T47D (cell line): ENCODE results near the gene TOP3A.

Experiments used
- DNase-seq, 2 experiments: peaks; one replicate each; pipeline versions ENCODE4 v3.0.0 to v3.0.0-alpha.2; 2011 to 2012; ENCODE audit warnings: low read depth in 1 of 2, low spot score in 1 of 2
- JUND ChIP-seq: IDR thresholded peaks from 2 replicates; pipeline ENCODE4 v1.6.1; 2012; ENCODE audit warnings: low read depth
- in situ Hi-C: cut with HindIII; loops from 2 replicates; pipeline ENCODE4 v1.10.0; 2016; ENCODE audit warnings: low sequenced_read_pairs, low pct_unique_long_range_greater_than_20kb

The TOP3A gene

GRCh38 chr17:18332909-18333489 lies 18.2 kb upstream of the TOP3A start:
- TF ChIP-seq JUND = no peak
- DNase-seq = no peak
- in situ Hi-C loops = no loop called here

- DNase-seq = no peak
- in situ Hi-C loops = no loop called here
- TF ChIP-seq JUND = no peak
Observed at GRCh38 chr17:18331879-18332278, 17.1 kb upstream of the TOP3A start.

- in situ Hi-C loops = no loop called here
- DNase-seq = no peak
- no peak for TF ChIP-seq JUND
Observed at GRCh38 chr17:18328643-18329204, 13.9 kb upstream of the TOP3A start.

- DNase-seq = no peak
- TF ChIP-seq JUND = no peak
- in situ Hi-C loops = no loop called here
Observed at GRCh38 chr17:18327556-18327955, 12.8 kb upstream of the TOP3A start.

- DNase-seq = no peak
- in situ Hi-C loops = no loop called here
- no peak for TF ChIP-seq JUND
Observed at GRCh38 chr17:18327093-18327492, 12.3 kb upstream of the TOP3A start.

GRCh38 chr17:18326572-18326971 lies 11.8 kb upstream of the TOP3A start:
- in situ Hi-C loops = no loop called here
- TF ChIP-seq JUND = no peak

GRCh38 chr17:18326039-18326438 lies 11.2 kb upstream of the TOP3A start:
- no peak for DNase-seq
- in situ Hi-C loops = no loop called here
- TF ChIP-seq JUND = no peak

More at GRCh38 chr17:18326572-18326971, 11.8 kb upstream of the TOP3A start:
- DNase-seq = no peak

- no peak for TF ChIP-seq JUND
- in situ Hi-C loops = no loop called here
- no peak for DNase-seq
Observed at GRCh38 chr17:18324140-18325050, 9.6 kb upstream of the TOP3A start.

- in situ Hi-C loops = no loop called here
- no peak for TF ChIP-seq JUND
- no peak for DNase-seq
Observed at GRCh38 chr17:18323507-18324139, 8.8 kb upstream of the TOP3A start.

GRCh38 chr17:18323007-18323406 lies 8.2 kb upstream of the TOP3A start:
- in situ Hi-C loops = no loop called here
- no peak for TF ChIP-seq JUND
- DNase-seq = peak in 1 of 2 experiments; percentile 49

- in situ Hi-C loops = no loop called here
- no peak for DNase-seq
Observed at GRCh38 chr17:18322522-18322921, 7.7 kb upstream of the TOP3A start.

GRCh38 chr17:18321309-18321708 lies 6.5 kb upstream of the TOP3A start:
- peak in 1 of 2 experiments; percentile 63 for DNase-seq
- no peak for TF ChIP-seq JUND
- in situ Hi-C loops = no loop called here

More at GRCh38 chr17:18322522-18322921, 7.7 kb upstream of the TOP3A start:
- no peak for TF ChIP-seq JUND
